Trophoblast cell (in vitro differentiated cells and primary cell): ENCODE measurements around the gene HMCN2.
A peak's percentile ranks its signal among the peaks of the same experiment; 100 is the strongest.

Experiments
- DNase-seq, 2 donors: peaks; one replicate each; pipeline ENCODE4 v3.0.0-alpha.2; 2016
- H2AFZ ChIP-seq: 2 replicates; pipeline ENCODE4 v1.6.1; 2013; ENCODE audit warnings: low read length, moderate library complexity, mild to moderate bottlenecking; ENCODE audit not compliant: insufficient read depth, poor library complexity
- H2AK5ac ChIP-seq: 2 replicates; pipeline ENCODE4 v1.6.1; 2013; ENCODE audit warnings: mild to moderate bottlenecking, low read length
- H2BK120ac ChIP-seq: 2 replicates; pipeline ENCODE4 v1.6.1; 2013; ENCODE audit warnings: low read length, mild to moderate bottlenecking, moderate library complexity; ENCODE audit not compliant: insufficient read depth, poor library complexity
- H2BK12ac ChIP-seq: 2 replicates; pipeline ENCODE4 v1.6.1; 2013; ENCODE audit warnings: mild to moderate bottlenecking, low read length, moderate library complexity
- H2BK5ac ChIP-seq: 2 replicates; pipeline ENCODE4 v1.6.1; 2013; ENCODE audit warnings: low read length, low read depth, moderate library complexity, mild to moderate bottlenecking; ENCODE audit not compliant: poor library complexity
- H3K14ac ChIP-seq: 2 replicates; pipeline ENCODE4 v1.6.1; 2013; ENCODE audit warnings: mild to moderate bottlenecking, low read length
- H3K18ac ChIP-seq: 2 replicates; pipeline ENCODE4 v1.6.1; 2013; ENCODE audit warnings: mild to moderate bottlenecking, low read length
- H3K23ac ChIP-seq: 2 replicates; pipeline ENCODE4 v1.6.1; 2013; ENCODE audit warnings: low read length
- H3K27ac ChIP-seq: 2 replicates; pipeline ENCODE4 v1.5.1; 2013; ENCODE audit warnings: low read depth, mild to moderate bottlenecking, inconsistent platforms, low read length, moderate library complexity
- H3K27me3 ChIP-seq: 2 replicates; pipeline ENCODE4 v1.6.1; 2013; ENCODE audit warnings: inconsistent platforms, mild to moderate bottlenecking, low read length, moderate library complexity; ENCODE audit not compliant: insufficient read depth
- H3K36me3 ChIP-seq, 2 experiments: 1 replicate in 1 of 2; 2 replicates in 1 of 2; pipeline ENCODE4 v1.6.1; 2013; ENCODE audit warnings: low read length in 2 of 2, mild to moderate bottlenecking in 2 of 2, moderate library complexity in 1 of 2; ENCODE audit not compliant: insufficient read depth in 2 of 2, control insufficient read depth in 1 of 2
- H3K4ac ChIP-seq: 2 replicates; pipeline ENCODE4 v1.6.1; 2013; ENCODE audit warnings: low read depth, mild to moderate bottlenecking, low read length, moderate library complexity
- H3K4me1 ChIP-seq, 2 experiments: 1 replicate in 1 of 2; 2 replicates in 1 of 2; pipeline ENCODE4 v1.6.1; 2013; ENCODE audit warnings: low read length in 2 of 2, mild to moderate bottlenecking in 2 of 2, moderate library complexity in 1 of 2; ENCODE audit not compliant: insufficient read depth in 2 of 2, control insufficient read depth in 1 of 2
- H3K4me2 ChIP-seq: 2 replicates; pipeline ENCODE4 v1.6.1; 2013; ENCODE audit warnings: inconsistent platforms, mild to moderate bottlenecking, low read length, moderate library complexity
- H3K4me3 ChIP-seq: 2 replicates; pipeline ENCODE4 v1.5.1; 2013; ENCODE audit warnings: mild to moderate bottlenecking, low read depth, low read length, inconsistent platforms
- H3K79me1 ChIP-seq: one replicate; pipeline ENCODE4 v1.6.1; 2013; ENCODE audit warnings: low read length
- H3K79me2 ChIP-seq: 2 replicates; pipeline ENCODE4 v1.6.1; 2013; ENCODE audit warnings: low read length, mild to moderate bottlenecking; ENCODE audit not compliant: control insufficient read depth, insufficient read depth, poor library complexity
- H3K9ac ChIP-seq: 2 replicates; pipeline ENCODE4 v1.6.1; 2013; ENCODE audit warnings: mild to moderate bottlenecking, low read length
- H3K9me3 ChIP-seq: 2 replicates; pipeline ENCODE4 v1.6.1; 2013; ENCODE audit warnings: low read depth, mild to moderate bottlenecking, control low read depth, inconsistent platforms, low read length; ENCODE audit not compliant: insufficient read depth
- H4K12ac ChIP-seq: 2 replicates; pipeline ENCODE4 v1.6.1; 2013; ENCODE audit warnings: low read depth, mild to moderate bottlenecking, low read length, moderate library complexity
- H4K8ac ChIP-seq: 2 replicates; pipeline ENCODE4 v1.6.1; 2013; ENCODE audit warnings: low read depth, mild to moderate bottlenecking, low read length, moderate library complexity
- H4K91ac ChIP-seq: one replicate; pipeline ENCODE4 v1.6.1; 2013; ENCODE audit warnings: low read depth, mild to moderate bottlenecking, low read length, moderate library complexity
- whole genome bisulfite sequencing: extraction: QIAGEN DNeasy Blood & Tissue Kit; methylation state at CpG from one replicate; pipeline ENCODE4 v1.1.7; 2013; ENCODE audit warnings: missing lambda C conversion rate; ENCODE audit not compliant: insufficient read length, insufficient coverage; ENCODE audit errors: extremely low coverage; 5-methylcytosine and 5-hydroxymethylcytosine counted together

Gene HMCN2

GRCh38 chr9:130402243-130402642 is 136.7 kb downstream of the HMCN2 start:
- no peak overlapping the region for H2BK120ac ChIP-seq
- no peaks in the 10 kb centered on the region for H3K36me3 ChIP-seq
- H3K27me3 ChIP-seq = no peaks in the 10 kb centered on the region
- no CpG with 5 or more reads among the region's 3 CpGs for WGBS
- peaks cover 5 to 10% of the 10 kb centered on the region in 2 experiments for H3K4me1 ChIP-seq
- no peak overlapping the region for H2BK12ac ChIP-seq
- no peak overlapping the region for H2AFZ ChIP-seq
- no peaks in the 10 kb centered on the region for H3K79me2 ChIP-seq
- DNase-seq = no peak
- no peak overlapping the region for H4K12ac ChIP-seq
- no peak overlapping the region for H3K27ac ChIP-seq
- H2BK5ac ChIP-seq = no peak overlapping the region
- H3K18ac ChIP-seq = no peak overlapping the region
- no peaks in the 10 kb centered on the region for H3K9me3 ChIP-seq
- H3K9ac ChIP-seq = no peak overlapping the region
- H4K91ac ChIP-seq = no peak overlapping the region
- H3K4ac ChIP-seq = no peak overlapping the region
- H3K4me2 ChIP-seq = no peak overlapping the region
- H3K23ac ChIP-seq = no peak overlapping the region
- H4K8ac ChIP-seq = no peak overlapping the region
- H3K4me3 ChIP-seq = no peak overlapping the region
- H3K79me1 ChIP-seq = no peaks in the 10 kb centered on the region
- no peak overlapping the region for H2AK5ac ChIP-seq
- H3K14ac ChIP-seq = no peak overlapping the region

- no peak overlapping the region for H3K27ac ChIP-seq
Measured at GRCh38 chr9:130402645-130403440, 137.3 kb downstream of the HMCN2 start.

GRCh38 chr9:130405657-130406257 is 140.2 kb downstream of the HMCN2 start:
- Histone ChIP-seq H2AFZ (no peak overlapping the region), H3K79me2 (no peaks in the 10 kb centered on the region), H3K4ac (no peak overlapping the region), H3K79me1 (no peaks in the 10 kb centered on the region), H3K9ac (no peak overlapping the region), H3K9me3 (peaks cover 6% of the 10 kb centered on the region), H3K36me3 (no peaks in the 10 kb centered on the region), H4K91ac (no peak overlapping the region), H2AK5ac (no peak overlapping the region), H3K23ac (no peak overlapping the region), H2BK120ac (no peak overlapping the region), H4K8ac (no peak overlapping the region), H3K4me2 (no peak overlapping the region), H4K12ac (no peak overlapping the region), H3K4me1 (no peaks in the 10 kb centered on the region), H3K14ac (no peak overlapping the region), H3K27ac (no peak overlapping the region), H3K4me3 (peak overlapping the region; percentile 23), H3K18ac (no peak overlapping the region), H2BK12ac (no peak overlapping the region), H3K27me3 (no peaks in the 10 kb centered on the region), H2BK5ac (no peak overlapping the region)
- no CpG with 5 or more reads among the region's 22 CpGs for WGBS
- no peak for DNase-seq

More at GRCh38 chr9:130402645-130403440, 137.3 kb downstream of the HMCN2 start:
- Histone ChIP-seq H2BK5ac (no peak overlapping the region), H3K79me1 (no peaks in the 10 kb centered on the region), H2AFZ (no peak overlapping the region), H3K9ac (no peak overlapping the region), H3K4ac (no peak overlapping the region), H3K36me3 (no peaks in the 10 kb centered on the region), H3K18ac (no peak overlapping the region), H3K23ac (no peak overlapping the region), H3K4me3 (no peak overlapping the region), H3K27me3 (no peaks in the 10 kb centered on the region), H3K4me2 (no peak overlapping the region), H2AK5ac (no peak overlapping the region), H3K4me1 (peaks cover 5 to 10% of the 10 kb centered on the region in 2 experiments), H4K8ac (no peak overlapping the region), H3K79me2 (no peaks in the 10 kb centered on the region), H3K14ac (no peak overlapping the region), H2BK120ac (no peak overlapping the region), H3K9me3 (no peaks in the 10 kb centered on the region), H2BK12ac (no peak overlapping the region), H4K91ac (no peak overlapping the region), H4K12ac (no peak overlapping the region)
- no peak for DNase-seq
- WGBS = no CpG with 5 or more reads among the region's 28 CpGs

GRCh38 chr9:130406278-130406895 is 140.8 kb downstream of the HMCN2 start:
- Histone ChIP-seq H3K14ac (no peak overlapping the region), H3K18ac (no peak overlapping the region), H3K9me3 (peaks cover 6% of the 10 kb centered on the region), H3K79me1 (no peaks in the 10 kb centered on the region), H3K27ac (no peak overlapping the region), H3K36me3 (no peaks in the 10 kb centered on the region), H4K8ac (no peak overlapping the region), H4K91ac (no peak overlapping the region), H3K4me2 (no peak overlapping the region), H2BK120ac (no peak overlapping the region), H3K4ac (no peak overlapping the region), H4K12ac (no peak overlapping the region), H3K27me3 (no peaks in the 10 kb centered on the region), H3K9ac (no peak overlapping the region), H2BK12ac (no peak overlapping the region), H2AK5ac (no peak overlapping the region), H3K79me2 (no peaks in the 10 kb centered on the region), H3K4me3 (no peak overlapping the region), H2BK5ac (no peak overlapping the region), H2AFZ (no peak overlapping the region), H3K4me1 (no peaks in the 10 kb centered on the region), H3K23ac (no peak overlapping the region)
- peak in 1 of 2 donors; percentile 12 for DNase-seq
- no CpG with 5 or more reads among the region's 10 CpGs for WGBS
